Measurements from ENCODE around the gene ANKS1B.

- TF ChIP-seq CTCF (IDR thresholded peaks at IDR 0.05 in 2 of 3, conservative IDR thresholded peaks at IDR 0.05 in 1 of 3; ENCODE audit: borderline replicate concordance in 1 of 3, insufficient read depth in 1 of 3, low read depth in 2 of 3, low read length in 2 of 3) (no peak), RAD21 (IDR thresholded peaks at IDR 0.05; ENCODE audit: low read depth) (no peak), POLR2AphosphoS5 (IDR thresholded peaks at IDR 0.05; ENCODE audit: low read depth, low read length) (no peak), EZH2phosphoT487 (IDR thresholded peaks at IDR 0.05; ENCODE audit: borderline replicate concordance) (no peak), POLR2A (IDR thresholded peaks at IDR 0.05; ENCODE audit: borderline replicate concordance, extremely low read depth, insufficient read depth, insufficient read length) (no peak), SP1 (IDR thresholded peaks at IDR 0.05; ENCODE audit: low read depth) (no peak), EZH2 (IDR thresholded peaks at IDR 0.05) (no peak), MAX (IDR thresholded peaks at IDR 0.05) (no peak), TCF7L2 (IDR thresholded peaks at IDR 0.05; ENCODE audit: borderline replicate concordance, extremely low read depth, insufficient read depth, insufficient read length) (no peak)
These were observed 58.1 kb downstream of the ANKS1B start for GRCh38 chr12:99926511-99927169.

Data from HCT116 (cell line).